ENCODE data around the gene SF3A2.
"Not testable (repeated sequence)": the region's sequence is repeated elsewhere in the genome, so short reads cannot be mapped to it uniquely, and the experiment has no call there.

SF3A2 gene

GRCh38 chr19:2199215-2199614 is 37.4 kb upstream of the SF3A2 start:
- Histone ChIP-seq H3K4me3 (ENCODE audit: severe bottlenecking) (no peak overlapping the region), H3K36me3 (ENCODE audit: low read depth) (peaks cover 18% of the 10 kb centered on the region), H3K9me3 (ENCODE audit: severe bottlenecking) (no peaks in the 10 kb centered on the region), H3K27ac (ENCODE audit: poor library complexity, severe bottlenecking) (no peak overlapping the region), H3K27me3 (ENCODE audit: insufficient read depth, poor library complexity, severe bottlenecking) (no peaks in the 10 kb centered on the region), H3K4me1 (ENCODE audit: insufficient read depth, poor library complexity, severe bottlenecking) (no peaks in the 10 kb centered on the region)
- ATAC-seq (ENCODE audit: low read depth) = no peak
- no peak for DNase-seq (ENCODE audit: low spot score)
- no peak for TF ChIP-seq CTCF (IDR thresholded peaks at IDR 0.05; ENCODE audit: poor library complexity, severe bottlenecking)

- DNase-seq (ENCODE audit: low spot score) (no peak), ATAC-seq (ENCODE audit: low read depth) (no peak)
- Histone ChIP-seq H3K4me1 (ENCODE audit: insufficient read depth, poor library complexity, severe bottlenecking) (no peaks in the 10 kb centered on the region), H3K27me3 (ENCODE audit: insufficient read depth, poor library complexity, severe bottlenecking) (no peaks in the 10 kb centered on the region), H3K4me3 (ENCODE audit: severe bottlenecking) (no peak overlapping the region), H3K36me3 (ENCODE audit: low read depth) (peaks cover 13% of the 10 kb centered on the region), H3K27ac (ENCODE audit: poor library complexity, severe bottlenecking) (no peak overlapping the region), H3K9me3 (ENCODE audit: severe bottlenecking) (no peaks in the 10 kb centered on the region)
- TF ChIP-seq CTCF (IDR thresholded peaks at IDR 0.05; ENCODE audit: poor library complexity, severe bottlenecking) = no peak
Measured at GRCh38 chr19:2199861-2200623, 36.6 kb upstream of the SF3A2 start.

- peaks cover 13% of the 10 kb centered on the region for H3K36me3 ChIP-seq (ENCODE audit: low read depth)
- not testable (repeated sequence) for H3K9me3 ChIP-seq (ENCODE audit: severe bottlenecking); ATAC-seq (ENCODE audit: low read depth); H3K4me1 ChIP-seq (ENCODE audit: insufficient read depth, poor library complexity, severe bottlenecking); DNase-seq (ENCODE audit: low spot score); H3K27ac ChIP-seq (ENCODE audit: poor library complexity, severe bottlenecking); H3K27me3 ChIP-seq (ENCODE audit: insufficient read depth, poor library complexity, severe bottlenecking); H3K4me3 ChIP-seq (ENCODE audit: severe bottlenecking)
Measured at GRCh38 chr19:2200624-2201294, 35.9 kb upstream of the SF3A2 start.

GRCh38 chr19:2201473-2202148 is 35.0 kb upstream of the SF3A2 start:
- H3K36me3 ChIP-seq (ENCODE audit: low read depth) = peaks cover 14% of the 10 kb centered on the region
- H3K27ac ChIP-seq (ENCODE audit: poor library complexity, severe bottlenecking) = no peak overlapping the region
- no peak for TF ChIP-seq CTCF (IDR thresholded peaks at IDR 0.05; ENCODE audit: poor library complexity, severe bottlenecking)
- DNase-seq (ENCODE audit: low spot score) = no peak
- H3K4me1 ChIP-seq (ENCODE audit: insufficient read depth, poor library complexity, severe bottlenecking) = no peaks in the 10 kb centered on the region
- H3K9me3 ChIP-seq (ENCODE audit: severe bottlenecking) = no peaks in the 10 kb centered on the region
- no peak overlapping the region for H3K4me3 ChIP-seq (ENCODE audit: severe bottlenecking)
- H3K27me3 ChIP-seq (ENCODE audit: insufficient read depth, poor library complexity, severe bottlenecking) = no peaks in the 10 kb centered on the region
- ATAC-seq (ENCODE audit: low read depth) = peak; percentile 52; the same call in 2 of the 3 replicates

- H3K27ac ChIP-seq (ENCODE audit: poor library complexity, severe bottlenecking) = no peak overlapping the region
Measured at GRCh38 chr19:2202366-2202765, 34.3 kb upstream of the SF3A2 start.

More at GRCh38 chr19:2202366-2202765, 34.3 kb upstream of the SF3A2 start:
- no peaks in the 10 kb centered on the region for H3K9me3 ChIP-seq (ENCODE audit: severe bottlenecking)
- H3K4me3 ChIP-seq (ENCODE audit: severe bottlenecking) = no peak overlapping the region
- no peaks in the 10 kb centered on the region for H3K27me3 ChIP-seq (ENCODE audit: insufficient read depth, poor library complexity, severe bottlenecking)
- H3K4me1 ChIP-seq (ENCODE audit: insufficient read depth, poor library complexity, severe bottlenecking) = no peaks in the 10 kb centered on the region
- peaks cover 21% of the 10 kb centered on the region for H3K36me3 ChIP-seq (ENCODE audit: low read depth)
- DNase-seq (ENCODE audit: low spot score) (no peak), ATAC-seq (ENCODE audit: low read depth) (no peak)
- no peak for TF ChIP-seq CTCF (IDR thresholded peaks at IDR 0.05; ENCODE audit: poor library complexity, severe bottlenecking)

Data from RWPE2 (cell line).